HG03175 (cell line): ENCODE measurements around the gene DGKZ.

Source experiments
- ATAC-seq: cut with Tn5 transposase; IDR thresholded peaks from one replicate; pipeline ENCODE4 v1.9.1; 2021; ENCODE audit warnings: mild to moderate bottlenecking, moderate library complexity; ENCODE audit not compliant: unreplicated experiment

Gene DGKZ

DNA sequence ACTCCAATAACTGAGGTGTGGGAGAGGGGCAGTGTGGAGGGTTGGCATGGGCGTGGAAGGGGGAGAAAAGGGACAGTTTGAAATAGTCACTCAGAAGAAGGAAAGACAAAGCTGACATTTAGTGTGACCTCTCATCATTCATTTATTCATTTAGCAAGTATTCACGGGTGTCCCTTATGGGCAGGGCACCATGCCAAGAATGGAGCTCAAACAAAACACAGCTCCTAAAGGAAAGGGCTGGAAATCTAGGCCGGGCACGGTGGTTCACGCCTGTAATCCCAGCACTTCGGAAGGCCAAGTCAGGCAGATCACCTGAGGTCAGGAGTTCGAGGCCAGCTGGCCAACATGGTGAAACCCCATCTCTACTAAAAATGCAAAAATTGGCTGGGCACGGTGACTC lies 19.4 kb upstream of the DGKZ start:
- ATAC-seq = no peak

- no peak for ATAC-seq
Observed at GRCh38 chr11:46330154-46330553, 17.1 kb upstream of the DGKZ start.

- no peak for ATAC-seq
Observed at GRCh38 chr11:46330563-46331281, 16.5 kb upstream of the DGKZ start.

DNA sequence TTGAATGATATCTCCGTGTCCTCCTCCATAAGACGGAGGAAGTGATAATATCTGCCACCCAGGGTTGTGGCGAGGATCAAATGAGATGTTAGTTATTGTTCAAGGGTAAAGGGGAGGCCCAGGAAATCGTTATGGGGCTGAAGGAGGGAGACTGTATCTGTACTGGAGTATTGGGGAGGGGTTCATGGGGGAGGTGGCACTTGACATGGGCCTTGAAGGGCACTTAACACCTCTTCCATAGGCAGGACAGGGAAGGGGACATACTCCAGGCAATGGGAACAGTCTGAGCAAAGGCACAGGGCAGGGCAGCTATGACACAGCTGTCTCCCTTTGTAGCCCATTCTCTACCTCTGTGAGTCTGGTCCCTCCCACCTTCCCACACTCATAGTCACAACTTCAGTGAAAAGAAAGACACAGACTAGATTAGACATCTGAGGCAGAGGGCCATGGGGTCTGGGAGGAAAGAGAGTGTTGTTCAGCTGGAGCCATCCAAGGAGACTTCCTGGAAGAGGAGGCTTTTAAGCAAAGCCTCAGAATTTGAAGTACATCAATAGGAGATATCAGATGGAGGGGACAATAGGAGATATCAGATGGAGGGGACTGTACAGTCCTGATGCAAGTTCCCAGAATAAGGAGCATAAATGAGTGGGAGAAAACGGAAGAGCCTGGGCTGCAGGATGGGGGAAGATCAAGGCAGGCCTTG lies 15.8 kb upstream of the DGKZ start:
- no peak for ATAC-seq

- no peak for ATAC-seq
Observed at GRCh38 chr11:46332093-46332567, 15.1 kb upstream of the DGKZ start.

- no peak for ATAC-seq
Observed at GRCh38 chr11:46332568-46333393, 14.5 kb upstream of the DGKZ start.

GRCh38 chr11:46333394-46333947 lies 13.8 kb upstream of the DGKZ start:
- no peak for ATAC-seq

DNA sequence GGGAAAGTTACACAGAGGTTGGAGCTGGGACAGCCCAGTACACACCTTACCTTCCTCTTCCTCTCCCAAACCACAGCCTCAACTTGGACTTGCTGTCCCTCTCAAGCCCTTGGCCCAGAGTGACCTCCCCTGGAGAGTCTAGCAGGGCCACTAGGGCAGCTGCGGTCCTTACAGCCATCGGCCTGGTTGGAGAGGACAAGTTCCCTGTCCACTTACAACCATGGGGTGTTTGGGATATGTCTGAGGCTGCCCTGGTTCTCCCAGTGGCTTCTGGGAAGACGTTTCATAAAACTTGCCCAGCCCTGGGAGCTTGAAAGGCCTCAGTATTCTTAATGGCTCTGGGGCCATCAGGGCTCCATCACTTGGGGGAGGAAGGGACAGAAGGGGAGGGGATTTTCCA lies 13.1 kb upstream of the DGKZ start:
- ATAC-seq = no peak

DNA sequence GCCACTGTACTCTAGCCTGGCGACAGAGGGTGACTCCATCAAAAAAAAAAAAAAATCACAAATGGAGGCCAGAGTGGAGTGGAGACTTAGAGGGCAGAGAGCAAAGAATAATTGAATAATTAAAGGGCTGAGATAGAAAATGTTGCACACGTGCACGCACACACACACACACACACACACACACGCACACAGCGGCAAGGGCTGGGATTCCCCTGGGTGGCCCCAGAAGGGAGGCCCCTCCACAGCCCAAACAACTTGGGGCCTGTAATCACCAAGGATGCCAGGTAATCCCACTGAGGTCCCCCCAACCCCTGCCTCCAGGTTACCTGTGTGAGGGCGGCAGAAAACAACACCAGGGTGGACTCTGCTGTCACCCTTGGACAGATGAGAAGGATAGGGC lies 12.0 kb upstream of the DGKZ start:
- no peak for ATAC-seq

DNA sequence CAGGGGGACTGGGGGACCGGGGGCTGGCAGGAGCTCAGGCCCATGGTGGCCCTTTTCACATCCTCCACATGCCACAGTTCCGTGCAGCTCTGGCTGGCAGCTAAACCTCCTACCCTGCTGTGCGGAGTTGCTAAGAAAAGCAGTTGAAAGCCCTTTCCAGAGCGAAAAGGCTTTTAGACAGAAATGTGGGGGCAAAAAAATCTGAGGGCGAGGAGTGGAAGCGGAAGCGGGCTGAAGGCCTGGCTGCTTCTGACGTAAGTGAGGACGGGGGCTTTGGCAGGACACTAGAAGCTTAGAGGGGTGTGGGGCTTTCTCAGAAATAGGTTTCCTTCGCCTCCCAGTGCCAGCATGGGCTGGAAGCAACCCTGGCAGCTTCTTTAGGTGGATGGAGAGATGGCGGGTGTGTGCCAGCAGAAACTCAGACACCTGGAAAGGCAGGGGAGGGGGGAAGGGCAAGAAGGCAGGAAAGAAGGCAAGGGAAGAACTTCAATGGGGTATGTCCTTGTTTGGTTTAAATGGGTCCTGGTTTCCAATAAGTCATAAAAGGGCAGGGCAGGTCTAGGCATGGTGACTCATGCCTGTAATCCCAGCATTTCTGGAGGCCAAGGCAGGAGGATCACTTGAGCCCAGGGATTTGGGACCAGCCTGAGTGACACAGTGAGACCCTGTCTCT lies 11.2 kb upstream of the DGKZ start:
- no peak for ATAC-seq

DNA sequence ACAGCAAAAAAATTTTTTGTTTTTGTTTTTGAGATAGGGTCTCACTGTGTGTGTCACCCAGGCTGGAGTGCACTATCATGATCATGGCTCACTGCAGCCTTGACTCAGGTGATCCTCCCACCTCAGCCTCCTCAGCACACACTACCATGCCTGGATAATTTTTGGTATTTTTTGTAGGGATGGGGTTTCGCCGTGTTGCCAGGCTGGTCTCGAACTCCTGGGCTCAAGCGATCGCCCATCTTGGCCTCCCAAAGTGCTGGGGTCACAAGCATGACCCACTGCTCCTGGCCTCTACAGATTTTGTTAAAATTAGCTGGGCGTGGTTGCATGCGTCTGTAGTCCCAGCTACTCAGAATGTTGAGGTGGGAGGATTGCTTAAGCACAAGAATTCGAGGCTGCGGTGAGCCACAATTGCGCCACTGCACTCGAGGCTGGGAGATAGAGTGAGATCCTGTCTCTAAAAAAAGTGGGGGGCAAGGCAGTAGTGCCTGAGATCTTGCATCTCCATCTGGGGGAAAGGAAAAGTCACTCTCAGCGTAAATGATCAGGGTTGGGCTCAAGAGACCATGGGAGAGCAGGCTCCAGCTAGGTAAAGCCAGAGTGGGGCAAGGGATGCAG lies 10.6 kb upstream of the DGKZ start:
- ATAC-seq = no peak

- no peak for ATAC-seq
Observed at GRCh38 chr11:46337626-46338345, 9.5 kb upstream of the DGKZ start.

- no peak for ATAC-seq
Observed at GRCh38 chr11:46338636-46338987, 8.7 kb upstream of the DGKZ start.

DNA sequence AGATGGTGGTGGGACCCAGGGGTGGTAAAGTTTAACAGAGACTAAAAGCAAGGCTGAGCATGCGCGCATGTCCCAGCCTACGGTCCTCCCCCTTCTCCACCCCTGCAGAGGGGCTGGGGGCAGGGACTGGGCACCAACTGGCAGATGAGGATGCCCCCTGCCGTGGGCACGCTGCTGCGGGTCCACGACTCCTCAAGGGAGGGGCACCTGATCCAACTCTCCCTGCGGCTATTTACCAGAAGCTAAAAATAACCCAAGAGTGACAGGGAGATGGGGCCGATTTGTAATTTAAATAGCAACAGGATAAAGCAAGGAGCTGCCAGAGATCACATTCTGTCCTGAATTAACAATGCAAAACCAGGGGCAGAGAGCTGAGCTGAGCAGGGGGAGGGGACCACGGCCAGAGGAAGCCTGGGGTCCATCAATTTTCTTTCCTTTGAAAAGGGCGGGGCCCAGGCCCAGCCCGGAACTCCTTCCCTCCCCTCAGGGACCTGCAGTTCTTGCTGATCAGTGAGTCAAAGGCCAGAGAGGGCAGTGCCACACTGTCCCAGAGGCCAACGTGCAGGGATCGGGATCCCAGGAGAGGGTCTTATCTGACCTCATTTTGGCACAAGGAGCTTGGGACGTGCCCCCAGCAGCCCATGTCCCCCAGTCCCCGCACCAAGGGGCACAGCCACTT lies 8.1 kb upstream of the DGKZ start:
- ATAC-seq = no peak

GRCh38 chr11:46339816-46340215 lies 7.4 kb upstream of the DGKZ start:
- no peak for ATAC-seq

DNA sequence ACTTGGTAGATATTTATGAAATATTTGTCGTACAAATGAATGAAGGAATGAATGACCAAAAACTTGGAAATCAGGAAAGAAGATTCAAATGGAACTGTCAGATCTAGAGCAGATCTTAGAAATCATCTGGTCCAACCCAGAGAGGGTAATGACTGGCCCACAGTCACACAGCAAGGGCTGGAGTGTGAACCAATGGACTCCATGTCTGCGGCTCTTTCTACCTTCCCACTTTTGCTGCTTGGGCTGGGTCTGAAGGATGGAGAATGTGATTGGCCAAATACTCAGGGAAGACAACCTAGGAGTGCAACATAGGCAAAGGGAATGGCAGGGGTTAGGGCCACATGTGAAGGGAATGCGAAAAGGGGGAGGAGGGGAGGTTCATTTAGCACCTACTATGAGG lies 5.8 kb upstream of the DGKZ start:
- no peak for ATAC-seq

- ATAC-seq = no peak
Observed at GRCh38 chr11:46342239-46342638, 5.0 kb upstream of the DGKZ start.

- ATAC-seq = no peak
Observed at GRCh38 chr11:46343520-46343919, 3.7 kb upstream of the DGKZ start.

DNA sequence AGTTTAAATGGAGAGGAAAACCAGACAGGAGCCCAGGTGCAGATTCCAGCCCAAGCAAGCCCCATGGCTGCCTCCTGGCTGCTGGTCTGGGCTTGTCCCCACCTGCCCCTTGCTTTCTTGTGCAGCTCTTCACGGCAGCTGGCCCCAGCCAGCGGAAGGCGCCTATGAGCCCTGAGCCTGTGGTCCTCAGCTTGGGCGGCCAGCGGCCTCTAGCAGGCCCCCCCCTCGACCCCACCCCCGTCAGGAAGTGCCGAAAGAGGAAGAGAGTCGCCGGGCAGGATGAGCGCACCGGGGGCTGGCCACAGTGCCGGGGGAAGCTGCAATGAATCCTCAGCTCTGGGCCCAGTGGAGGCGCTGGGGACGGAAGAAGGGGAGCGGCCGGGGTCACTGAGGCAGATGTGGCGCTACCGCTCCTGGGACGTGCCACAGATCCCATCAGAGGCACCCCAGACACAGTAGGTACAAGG lies 2.1 kb upstream of the DGKZ start:
- ATAC-seq = no peak
